CD14-positive monocyte (primary cell): ENCODE measurements around the gene SNX13. TPM values are rescaled to one million over a fixed set of nuclear protein-coding genes. Genes with fewer than 3 reads are reported as not detected.

Experiments used
- DNase-seq, 3 donors: peaks; one replicate each; pipeline ENCODE4 v3.0.0-alpha.2; 2011 to 2022
- H2AFZ ChIP-seq: 2 replicates; pipeline ENCODE4 v1.6.0; 2012; ENCODE audit warnings: mild to moderate bottlenecking, low read depth, low read length, inconsistent platforms; ENCODE audit not compliant: insufficient read depth, poor library complexity, severe bottlenecking
- H3K27ac ChIP-seq, 2 donors: 1 replicate in 1 of 2; 2 replicates in 1 of 2; pipeline ENCODE4 v1.5.1; 2012 to 2013; ENCODE audit warnings: low read length in 2 of 2, control low read depth in 1 of 2, inconsistent platforms in 1 of 2, low read depth in 1 of 2, mild to moderate bottlenecking in 1 of 2
- H3K27me3 ChIP-seq, 2 donors: one replicate each; pipeline versions ENCODE4 v1.6.0 to v1.6.1; 2011 to 2013; ENCODE audit warnings: low read length in 2 of 2; ENCODE audit not compliant: control insufficient read depth in 2 of 2, insufficient read depth in 2 of 2
- H3K36me3 ChIP-seq, 2 donors: replicated peaks in 1 of 2; 1 replicate in 1 of 2; 2 replicates in 1 of 2; pipeline versions ENCODE4 v1.5.1 to v1.6.1; 2012 to 2013; ENCODE audit warnings: low read length in 2 of 2, control low read depth in 1 of 2, inconsistent platforms in 1 of 2, mild to moderate bottlenecking in 1 of 2; ENCODE audit not compliant: insufficient read depth in 2 of 2, control insufficient read depth in 1 of 2
- H3K4me1 ChIP-seq, 2 donors: 1 replicate in 1 of 2; 2 replicates in 1 of 2; pipeline versions ENCODE4 v1.5.1 to v1.6.1; 2012 to 2013; ENCODE audit warnings: low read length in 2 of 2, control low read depth in 1 of 2, inconsistent platforms in 1 of 2, mild to moderate bottlenecking in 1 of 2, moderate library complexity in 1 of 2; ENCODE audit not compliant: insufficient read depth in 2 of 2, control insufficient read depth in 1 of 2
- H3K4me2 ChIP-seq: replicated peaks from 2 replicates; pipeline ENCODE3; 2012; ENCODE audit warnings: low read length, moderate library complexity, mild to moderate bottlenecking; ENCODE audit not compliant: poor library complexity, severe bottlenecking; ENCODE audit errors: extremely low read depth
- H3K4me3 ChIP-seq, 3 experiments: fragments of 200-600 bp in 1 of 3; sonication (generic) in 1 of 3; replicated peaks in 1 of 3; 1 replicate in 2 of 3; 2 replicates in 1 of 3; pipeline ENCODE4 v1.5.1; 2011 to 2013; ENCODE audit warnings: low read length in 3 of 3, mild to moderate bottlenecking in 3 of 3, control low read depth in 2 of 3, low read depth in 2 of 3, inconsistent platforms in 1 of 3, moderate library complexity in 1 of 3
- H3K79me2 ChIP-seq: 2 replicates; pipeline ENCODE4 v1.6.0; 2012; ENCODE audit warnings: mild to moderate bottlenecking, control low read depth, inconsistent platforms, low read length, moderate library complexity; ENCODE audit not compliant: insufficient read depth
- H3K9ac ChIP-seq: 2 replicates; pipeline ENCODE4 v1.6.0; 2017; ENCODE audit warnings: low read length, mild to moderate bottlenecking; ENCODE audit not compliant: insufficient read depth, poor library complexity, severe bottlenecking
- H3K9me3 ChIP-seq, 2 donors: replicated peaks in 1 of 2; 1 replicate in 1 of 2; 2 replicates in 1 of 2; pipeline versions ENCODE4 v1.5.1 to v1.6.1; 2012 to 2013; ENCODE audit warnings: low read length in 2 of 2, control low read depth in 1 of 2; ENCODE audit not compliant: control insufficient read depth in 1 of 2, insufficient read depth in 1 of 2
- H4K20me1 ChIP-seq: 2 replicates; pipeline ENCODE4 v1.6.0; 2012; ENCODE audit warnings: mild to moderate bottlenecking, low read length, control low read depth, moderate library complexity; ENCODE audit not compliant: insufficient read depth
- H3K27ac Mint-ChIP-seq, 7 donors: one replicate each; pipeline ENCODE4 v1.8.0; 2020; ENCODE audit warnings: mild to moderate bottlenecking in 7 of 7, mixed read lengths in 7 of 7, moderate library complexity in 6 of 7, inconsistent platforms in 2 of 7
- H3K27me3 Mint-ChIP-seq, 3 donors: one replicate each; pipeline ENCODE4 v1.8.0; 2021 to 2022; ENCODE audit warnings: low read depth in 3 of 3, mild to moderate bottlenecking in 3 of 3, mixed read lengths in 3 of 3, moderate library complexity in 3 of 3, inconsistent platforms in 1 of 3
- H3K36me3 Mint-ChIP-seq, 2 donors: one replicate each; pipeline ENCODE4 v1.8.0; 2020; ENCODE audit warnings: mixed read lengths in 2 of 2, inconsistent platforms in 1 of 2, mild to moderate bottlenecking in 1 of 2
- H3K4me1 Mint-ChIP-seq: one replicate; pipeline ENCODE4 v1.8.0; 2020; ENCODE audit warnings: mild to moderate bottlenecking, mixed read lengths
- H3K4me3 Mint-ChIP-seq, 2 donors: one replicate each; pipeline ENCODE4 v1.8.0; 2020; ENCODE audit warnings: mild to moderate bottlenecking in 2 of 2, mixed read lengths in 2 of 2, moderate library complexity in 1 of 2
- H3K9me3 Mint-ChIP-seq, 7 donors: one replicate each; pipeline ENCODE4 v1.8.0; 2020 to 2022; ENCODE audit warnings: mixed read lengths in 7 of 7, mild to moderate bottlenecking in 6 of 7, moderate library complexity in 6 of 7, inconsistent platforms in 2 of 7
- WGBS: methylation state at CpG from one replicate; pipeline ENCODE4 v1.1.5; 2013; ENCODE audit warnings: missing lambda C conversion rate; ENCODE audit not compliant: insufficient coverage; 5-methylcytosine and 5-hydroxymethylcytosine counted together
- intact Hi-C, 2 donors: fragments of 100-400 bp; cut with micrococcal nuclease; formaldehyde crosslinking; loops; one replicate each; pipeline versions ENCODE4 v1.15.0 to v1.15.1; 2023
- polyA plus RNA-seq, 3 donors: library from polyadenylated mRNA; depleted of rRNA in 1 of 3; unstranded in 2 of 3; stranded (reverse) in 1 of 3; fragments of 300-500 nt in 2 of 3; fragments of >200 nt in 1 of 3; fragmentation: Illumina TruSeq in 2 of 3; gene quantifications; 1 replicate in 2 of 3; 2 replicates in 1 of 3; pipeline ENCODE4 v1.2.3, GENCODE V29; 2012 to 2021
- TF ChIP-seq, protein P1 (sequence below): fragments of 200-600 bp; IDR thresholded peaks from one replicate; pipeline ENCODE4 v1.8.0; 2022; ENCODE audit warnings: antibody characterized with exemption, mild to moderate bottlenecking

SNX13 gene
- polyA plus RNA-seq, 3 donors, result 12.1 to 31.3 (median 17.4) TPM

- Mint-ChIP-seq H3K4me1 (peaks cover 43% of the 10 kb centered on the region), H3K36me3 (peaks cover 4 to 5% of the 10 kb centered on the region in 2 donors), H3K27ac (peak overlapping the region; percentile 99 to 100 (median 99)), H3K9me3 (no peaks in the 10 kb centered on the region), H3K4me3 (peak overlapping the region; percentile 96 to 97), H3K27me3 (peaks cover 0 to 2% (median 0%) of the 10 kb centered on the region in 3 donors)
- Histone ChIP-seq H3K36me3 (no peaks in the 10 kb centered on the region), H2AFZ (peak overlapping the region; percentile 98), H3K9me3 (no peaks in the 10 kb centered on the region), H3K79me2 (peaks cover 61% of the 10 kb centered on the region), H3K27me3 (no peaks in the 10 kb centered on the region), H4K20me1 (peaks cover 36% of the 10 kb centered on the region), H3K9ac (peak overlapping the region; percentile 98), H3K27ac (peak overlapping the region; percentile 99), H3K4me3 (peak overlapping the region; percentile 85 to 96 (median 94)), H3K4me2 (peak overlapping the region; percentile 84), H3K4me1 (peaks cover 29 to 45% of the 10 kb centered on the region in 2 donors)
- intact Hi-C loops, result loop anchor here (5.0 to 10.0 kb wide), 2 partner anchors 164 to 167 kb away; no protein-coding TSS in a partner anchor
- DNase-seq, result peak; percentile 54 to 81 (median 78)
- 0% methylated on average over 2 of the region's 6 CpGs for WGBS
- TF ChIP-seq, protein P1, sequence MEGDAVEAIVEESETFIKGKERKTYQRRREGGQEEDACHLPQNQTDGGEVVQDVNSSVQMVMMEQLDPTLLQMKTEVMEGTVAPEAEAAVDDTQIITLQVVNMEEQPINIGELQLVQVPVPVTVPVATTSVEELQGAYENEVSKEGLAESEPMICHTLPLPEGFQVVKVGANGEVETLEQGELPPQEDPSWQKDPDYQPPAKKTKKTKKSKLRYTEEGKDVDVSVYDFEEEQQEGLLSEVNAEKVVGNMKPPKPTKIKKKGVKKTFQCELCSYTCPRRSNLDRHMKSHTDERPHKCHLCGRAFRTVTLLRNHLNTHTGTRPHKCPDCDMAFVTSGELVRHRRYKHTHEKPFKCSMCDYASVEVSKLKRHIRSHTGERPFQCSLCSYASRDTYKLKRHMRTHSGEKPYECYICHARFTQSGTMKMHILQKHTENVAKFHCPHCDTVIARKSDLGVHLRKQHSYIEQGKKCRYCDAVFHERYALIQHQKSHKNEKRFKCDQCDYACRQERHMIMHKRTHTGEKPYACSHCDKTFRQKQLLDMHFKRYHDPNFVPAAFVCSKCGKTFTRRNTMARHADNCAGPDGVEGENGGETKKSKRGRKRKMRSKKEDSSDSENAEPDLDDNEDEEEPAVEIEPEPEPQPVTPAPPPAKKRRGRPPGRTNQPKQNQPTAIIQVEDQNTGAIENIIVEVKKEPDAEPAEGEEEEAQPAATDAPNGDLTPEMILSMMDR, result no peak
These were observed 1.1 kb downstream of the SNX13 start for GRCh38 chr7:17939211-17939605.

GRCh38 chr7:17937506-17938120 lies 2.7 kb downstream of the SNX13 start:
- no peak overlapping the region for H3K4me3 ChIP-seq
- no peak overlapping the region for H3K27ac Mint-ChIP-seq
- H3K4me1 ChIP-seq, result peaks cover 31 to 50% of the 10 kb centered on the region in 2 donors

More at GRCh38 chr7:17937506-17938120, 2.7 kb downstream of the SNX13 start:
- no peak overlapping the region for H3K4me3 Mint-ChIP-seq
- WGBS, result no CpG with 5 or more reads among the region's 2 CpGs
- Histone ChIP-seq H3K4me2 (peak overlapping the region; percentile 84), H3K27ac (peak overlapping the region in 1 of 2 donors; percentile 6), H3K9ac (no peak overlapping the region), H4K20me1 (peaks cover 52% of the 10 kb centered on the region), H3K36me3 (no peaks in the 10 kb centered on the region), H3K79me2 (peaks cover 77% of the 10 kb centered on the region), H2AFZ (no peak overlapping the region), H3K27me3 (no peaks in the 10 kb centered on the region), H3K9me3 (no peaks in the 10 kb centered on the region)
- intact Hi-C loops, result loop anchor here (5.0 to 10.0 kb wide), 2 partner anchors 163 to 165 kb away; no protein-coding TSS in a partner anchor
- TF ChIP-seq, protein P1, result no peak
- H3K4me1 Mint-ChIP-seq, result peaks cover 51% of the 10 kb centered on the region
- H3K36me3 Mint-ChIP-seq, result peaks cover 4 to 5% of the 10 kb centered on the region in 2 donors
- H3K27me3 Mint-ChIP-seq, result peaks cover 0 to 2% (median 0%) of the 10 kb centered on the region in 3 donors
- H3K9me3 Mint-ChIP-seq, result no peaks in the 10 kb centered on the region
- peak in 1 of 3 donors; percentile 4 for DNase-seq
